Adrenal gland (tissue), 12 donors: ENCODE measurements around the gene SPATA3. TPM values are rescaled to one million over a fixed set of nuclear protein-coding genes. Genes with fewer than 3 reads are reported as not detected.

Experiments used
- DNase-seq, 7 donors: peaks; one replicate each; pipeline ENCODE4 v3.0.0-alpha.2; 2019 to 2020
- H3K27ac ChIP-seq, 5 donors: fragments of 200-600 bp; sonication (generic) in 4 of 5; 1 replicate in 3 of 5; 2 replicates in 2 of 5; pipeline versions ENCODE4 v1.5.1 to v1.8.0; 2016 to 2020; ENCODE audit warnings: mild to moderate bottlenecking in 1 of 5
- H3K27me3 ChIP-seq: fragments of 200-600 bp; 2 replicates; pipeline ENCODE4 v1.8.0; 2021
- H3K36me3 ChIP-seq, 2 donors: fragments of 200-600 bp; replicated peaks in 1 of 2; 1 replicate in 1 of 2; 2 replicates in 1 of 2; pipeline versions ENCODE4 v1.5.1 to v1.8.0; 2018 to 2022
- H3K4me1 ChIP-seq, 2 donors: fragments of 200-600 bp; replicated peaks in 1 of 2; 1 replicate in 1 of 2; 2 replicates in 1 of 2; pipeline versions ENCODE4 v1.5.1 to v1.8.0; 2018 to 2021
- H3K4me3 ChIP-seq, 4 donors: fragments of 200-600 bp; sonication (generic) in 3 of 4; one replicate each; pipeline ENCODE4 v1.5.1; 2016 to 2018
- H3K9me3 ChIP-seq, 3 donors: fragments of 200-600 bp; sonication (generic) in 1 of 3; replicated peaks in 1 of 3; 1 replicate in 2 of 3; 2 replicates in 1 of 3; pipeline versions ENCODE4 v1.5.1 to v1.8.0; 2016 to 2021
- CTCF ChIP-seq, 6 experiments: fragments of 450-650 bp in 4 of 6; fragments of 200-600 bp in 2 of 6; sonication (generic) in 1 of 6; IDR thresholded peaks; 1 replicate in 5 of 6; 2 replicates in 1 of 6; pipeline versions ENCODE4 v1.5.1 to v1.8.0; 2016 to 2021; ENCODE audit warnings: antibody characterized with exemption in 6 of 6, mild to moderate bottlenecking in 2 of 6, moderate library complexity in 1 of 6
- POLR2A ChIP-seq, 2 donors: fragments of 450-650 bp; IDR thresholded peaks; one replicate each; pipeline ENCODE4 v1.6.1; 2017; ENCODE audit warnings: antibody characterized with exemption in 2 of 2, mild to moderate bottlenecking in 2 of 2, moderate library complexity in 1 of 2
- WGBS, 4 donors: extraction: QIAGEN DNeasy Blood & Tissue Kit in 2 of 4; methylation state at CpG; one replicate each; pipeline versions ENCODE4 v1.1.5 to v1.1.7; 2013 to 2017; 5-methylcytosine and 5-hydroxymethylcytosine counted together
- intact Hi-C, 2 donors: fragments of 100-400 bp; cut with DNase I; formaldehyde crosslinking; loops; one replicate each; pipeline versions ENCODE4 v1.14.1 to v1.15.0; 2022 to 2023
- polyA plus RNA-seq, 3 donors: library from polyadenylated mRNA; stranded (reverse); fragments of 200-250 nt in 2 of 3; fragments of 350-450 nt in 1 of 3; fragmentation: Illumina TruSeq in 1 of 3; extraction: RNeasy Lipid Tissue Mini Kit (QIAGEN cat#74804) in 1 of 3; gene quantifications; one replicate each; pipeline ENCODE4 v1.2.3, GENCODE V29; 2013 to 2014
- total RNA-seq, 9 donors: library from RNA; depleted of rRNA in 4 of 9; stranded (reverse); fragments of >200 nt in 4 of 9; fragments of 120-200 nt in 1 of 9; fragmentation: NEBNext Ultra II Directional in 1 of 9; extraction: Animal tissue kit (Norgen Biotek cat#: 25700) in 1 of 9; gene quantifications; one replicate each; pipeline versions ENCODE4 v1.1.0 to v1.2.4, GENCODE V29; 2013 to 2023
- donor health status: healthy with polysubstance abuse.
- donor health status: Bipolar disorder and iron deficiency.
- donor health status: DM: yes; HTN: yes; CAD: no.
- donor health status: DM: no; HTN: no; CAD: no.
- donor health status: DM: no; HTN: no; CAD: no.
- donor health status: DM: yes; HTN: yes; CAD: no.

SPATA3 gene
- total and polyA plus RNA-seq, 12 donors: not detected

GRCh38 chr2:230953845-230954244 is 42.1 kb upstream of the SPATA3 start:
- 66 to 82% (median 78%) methylated on average over 5 to 9 of the region's 9 CpGs for WGBS, 4 donors
- TF ChIP-seq CTCF (IDR thresholded peaks at IDR 0.05) (no peak), POLR2A (IDR thresholded peaks at IDR 0.05) (no peak)
- H3K27ac ChIP-seq: no peak overlapping the region
- peaks cover 5 to 8% of the 10 kb centered on the region in 2 donors for H3K4me1 ChIP-seq
- H3K9me3 ChIP-seq: no peaks in the 10 kb centered on the region
- no peaks in the 10 kb centered on the region for H3K27me3 ChIP-seq
- no peak overlapping the region for H3K4me3 ChIP-seq
- peak in 1 of 7 donors; percentile 23 for DNase-seq
- intact Hi-C loops: no loop called here
- no peaks in the 10 kb centered on the region for H3K36me3 ChIP-seq

- DNase-seq: no peak
- no peak overlapping the region for H3K4me3 ChIP-seq
- no peak for TF ChIP-seq POLR2A (IDR thresholded peaks at IDR 0.05)
- TF ChIP-seq CTCF (IDR thresholded peaks at IDR 0.05): no peak
- H3K27ac ChIP-seq: no peak overlapping the region
- H3K9me3 ChIP-seq: no peaks in the 10 kb centered on the region
- no peaks in the 10 kb centered on the region for H3K27me3 ChIP-seq
- H3K36me3 ChIP-seq: no peaks in the 10 kb centered on the region
- intact Hi-C loops: no loop called here
- H3K4me1 ChIP-seq: peaks cover 5 to 8% of the 10 kb centered on the region in 2 donors
These were observed 41.2 kb upstream of the SPATA3 start for GRCh38 chr2:230954746-230955145.

- H3K36me3 ChIP-seq: no peaks in the 10 kb centered on the region
- H3K27me3 ChIP-seq: no peaks in the 10 kb centered on the region
- intact Hi-C loops: no loop called here
- peaks cover 5 to 8% of the 10 kb centered on the region in 2 donors for H3K4me1 ChIP-seq
- DNase-seq: no peak
- H3K9me3 ChIP-seq: no peaks in the 10 kb centered on the region
- 69 to 78% (median 73%) methylated on average over 1 of the region's 1 CpG for WGBS, 4 donors
- no peak overlapping the region for H3K4me3 ChIP-seq
- no peak for TF ChIP-seq POLR2A (IDR thresholded peaks at IDR 0.05)
- no peak for TF ChIP-seq CTCF (IDR thresholded peaks at IDR 0.05)
- H3K27ac ChIP-seq: no peak overlapping the region
These were observed 40.7 kb upstream of the SPATA3 start for GRCh38 chr2:230955163-230955737.

- H3K27me3 ChIP-seq: no peaks in the 10 kb centered on the region
- WGBS, 4 donors: 13 to 21% (median 15%) methylated on average over 32 to 43 of the region's 43 CpGs
- peak overlapping the region in 2 of 4 donors; percentile 6 to 37 for H3K4me3 ChIP-seq
- DNase-seq: peak; percentile 29 to 61 (median 55)
- TF ChIP-seq POLR2A (IDR thresholded peaks at IDR 0.05) (no peak), CTCF (IDR thresholded peaks at IDR 0.05) (no peak)
- intact Hi-C loops: no loop called here
- H3K27ac ChIP-seq: no peak overlapping the region
- H3K9me3 ChIP-seq: no peaks in the 10 kb centered on the region
- no peaks in the 10 kb centered on the region for H3K36me3 ChIP-seq
- peaks cover 5 to 8% of the 10 kb centered on the region in 2 donors for H3K4me1 ChIP-seq
These were observed 38.8 kb upstream of the SPATA3 start for GRCh38 chr2:230956827-230957755.
